SIG-M5 (cell line): Measurements from ENCODE around the gene ASTN1.

Source experiments
- DNase-seq: peaks from one replicate; lab custom pipeline; 2025; lab: John Stamatoyannopoulos, UW

ASTN1 gene

GRCh38 chr1:176837708-176838107 is 326.8 kb downstream of the ASTN1 start:
- no peak for DNase-seq

- no peak for DNase-seq
These were observed 333.4 kb downstream of the ASTN1 start for GRCh38 chr1:176831150-176831549.

- DNase-seq = no peak
These were observed 335.3 kb downstream of the ASTN1 start for GRCh38 chr1:176829261-176829660.

GRCh38 chr1:176826265-176826664 is 338.2 kb downstream of the ASTN1 start:
- no peak for DNase-seq

- DNase-seq = no peak
These were observed 344.0 kb downstream of the ASTN1 start for GRCh38 chr1:176820391-176821031.

- DNase-seq = no peak
These were observed 348.3 kb downstream of the ASTN1 start for GRCh38 chr1:176816232-176816631.

- DNase-seq = no peak
These were observed 348.9 kb downstream of the ASTN1 start for GRCh38 chr1:176815621-176816020.

GRCh38 chr1:176811511-176812288 is 352.8 kb downstream of the ASTN1 start:
- DNase-seq = no peak

- no peak for DNase-seq
These were observed 355.2 kb downstream of the ASTN1 start for GRCh38 chr1:176809292-176809691.
